MM.1S (cell line): ENCODE data around the gene POLD2.

Source experiments
- DNase-seq: peaks from one replicate; pipeline ENCODE4 v3.0.0-alpha.2; 2015
- H2AFZ ChIP-seq: fragments of 300-600 bp; sonication (generic); 2 replicates; pipeline ENCODE4 v1.6.0; 2016; ENCODE audit warnings: antibody characterized with exemption, low read length
- H3F3A ChIP-seq: fragments of 300-600 bp; sonication (generic); 2 replicates; pipeline ENCODE4 v1.6.1; 2016; ENCODE audit warnings: mild to moderate bottlenecking, antibody characterized with exemption, low read length, moderate library complexity, mixed read lengths; ENCODE audit not compliant: insufficient read depth
- H3K27ac ChIP-seq: fragments of 300-600 bp; sonication (generic); 2 replicates; pipeline ENCODE4 v1.5.1; 2016; ENCODE audit warnings: mild to moderate bottlenecking, low read length
- H3K27me3 ChIP-seq: fragments of 300-600 bp; sonication (generic); replicated peaks from 2 replicates; pipeline ENCODE4 v1.6.0; 2016; ENCODE audit warnings: low read length; ENCODE audit not compliant: insufficient read depth
- H3K36me3 ChIP-seq: fragments of 300-600 bp; sonication (generic); replicated peaks from 2 replicates; pipeline ENCODE4 v1.6.1; 2016; ENCODE audit warnings: mild to moderate bottlenecking, low read length, mixed read lengths; ENCODE audit not compliant: insufficient read depth
- H3K4me1 ChIP-seq: fragments of 300-600 bp; sonication (generic); 2 replicates; pipeline ENCODE4 v1.6.1; 2016; ENCODE audit warnings: low read length, mixed read lengths
- H3K4me2 ChIP-seq: fragments of 300-600 bp; sonication (generic); 2 replicates; pipeline ENCODE4 v1.6.0; 2016; ENCODE audit warnings: low read depth, low read length
- H3K4me3 ChIP-seq: fragments of 300-600 bp; sonication (generic); 2 replicates; pipeline ENCODE4 v1.5.1; 2016; ENCODE audit warnings: low read length, mixed read lengths
- H3K79me2 ChIP-seq: fragments of 300-600 bp; sonication (generic); 2 replicates; pipeline ENCODE4 v1.6.1; 2016; ENCODE audit warnings: mixed run types, low read length, mixed read lengths
- H3K9ac ChIP-seq: fragments of 300-600 bp; sonication (generic); 2 replicates; pipeline ENCODE4 v1.6.1; 2016; ENCODE audit warnings: low read length, mixed read lengths
- H3K9me2 ChIP-seq: fragments of 300-600 bp; sonication (generic); replicated peaks from 2 replicates; pipeline ENCODE4 v1.6.1; 2016; ENCODE audit warnings: mild to moderate bottlenecking, low read length, mixed read lengths; ENCODE audit not compliant: insufficient read depth
- H3K9me3 ChIP-seq: fragments of 300-600 bp; sonication (generic); replicated peaks from 2 replicates; pipeline ENCODE4 v1.6.1; 2016; ENCODE audit warnings: mild to moderate bottlenecking, low read length, mixed read lengths; ENCODE audit not compliant: insufficient read depth
- H4K20me1 ChIP-seq: fragments of 300-600 bp; sonication (generic); 2 replicates; pipeline ENCODE4 v1.6.1; 2016; ENCODE audit warnings: mild to moderate bottlenecking, low read length, moderate library complexity, mixed read lengths; ENCODE audit not compliant: insufficient read depth
- CTCF ChIP-seq: fragments of 300-600 bp; sonication (generic); IDR thresholded peaks from 2 replicates; pipeline ENCODE4 v1.5.1; 2016; ENCODE audit warnings: antibody characterized with exemption, low read length, mixed read lengths
- EZH2 ChIP-seq: fragments of 300-600 bp; sonication (generic); optimal IDR thresholded peaks from 2 replicates; pipeline ENCODE3; 2017; ENCODE audit warnings: low read depth, mild to moderate bottlenecking, antibody characterized with exemption, low read length, mixed read lengths
- EZH2phosphoT487 ChIP-seq: fragments of 300-600 bp; sonication (generic); IDR thresholded peaks from 2 replicates; pipeline ENCODE4 v1.6.1; 2018; ENCODE audit warnings: antibody characterized with exemption, low read length

Gene POLD2

GRCh38 chr7:44103566-44103922, 19.8 kb downstream of the POLD2 start:
- H3K27me3 ChIP-seq: peaks cover 14% of the 10 kb centered on the region
- H4K20me1 ChIP-seq: no peaks in the 10 kb centered on the region
- no peaks in the 10 kb centered on the region; the same call in 1 of the 2 replicates for H3K4me1 ChIP-seq
- no peak overlapping the region for H3K4me3 ChIP-seq
- no peaks in the 10 kb centered on the region for H3F3A ChIP-seq
- no peak overlapping the region for H2AFZ ChIP-seq
- H3K9ac ChIP-seq: no peak overlapping the region
- TF ChIP-seq EZH2 (no peak), EZH2phosphoT487 (no peak), CTCF (no peak)
- H3K79me2 ChIP-seq: no peaks in the 10 kb centered on the region
- no peaks in the 10 kb centered on the region for H3K9me3 ChIP-seq
- no peak overlapping the region for H3K27ac ChIP-seq
- no peaks in the 10 kb centered on the region for H3K9me2 ChIP-seq
- H3K36me3 ChIP-seq: no peaks in the 10 kb centered on the region
- DNase-seq: no peak
- no peak overlapping the region for H3K4me2 ChIP-seq

GRCh38 chr7:44102846-44103565, 20.3 kb downstream of the POLD2 start:
- Histone ChIP-seq H3K27ac (no peak overlapping the region), H3K4me3 (no peak overlapping the region), H3F3A (peaks cover 2% of the 10 kb centered on the region; the same call in 1 of the 2 replicates)

GRCh38 chr7:44101966-44102845, 21.1 kb downstream of the POLD2 start:
- no peaks in the 10 kb centered on the region for H3K9me2 ChIP-seq
- no peak for DNase-seq
- H3K36me3 ChIP-seq: no peaks in the 10 kb centered on the region
- no peaks in the 10 kb centered on the region for H3K79me2 ChIP-seq
- H3K4me3 ChIP-seq: no peak overlapping the region
- H3K9ac ChIP-seq: no peak overlapping the region
- no peak overlapping the region for H3K27ac ChIP-seq
- H3K27me3 ChIP-seq: peaks cover 14% of the 10 kb centered on the region
- H3K4me1 ChIP-seq: peaks cover 13% of the 10 kb centered on the region
- H3K9me3 ChIP-seq: no peaks in the 10 kb centered on the region
- H3F3A ChIP-seq: peaks cover 10% of the 10 kb centered on the region
- H2AFZ ChIP-seq: no peak overlapping the region
- no peak for TF ChIP-seq EZH2
- no peak for TF ChIP-seq EZH2phosphoT487
- no peak for TF ChIP-seq CTCF
- no peaks in the 10 kb centered on the region for H4K20me1 ChIP-seq
- no peak overlapping the region for H3K4me2 ChIP-seq

More at GRCh38 chr7:44102846-44103565, 20.3 kb downstream of the POLD2 start:
- no peak overlapping the region for H3K9ac ChIP-seq
- H3K9me2 ChIP-seq: no peaks in the 10 kb centered on the region
- no peak overlapping the region for H3K4me2 ChIP-seq
- no peak for DNase-seq
- H2AFZ ChIP-seq: no peak overlapping the region
- H3K4me1 ChIP-seq: peaks cover 5% of the 10 kb centered on the region
- no peaks in the 10 kb centered on the region for H3K9me3 ChIP-seq
- TF ChIP-seq EZH2 (no peak), CTCF (no peak), EZH2phosphoT487 (no peak)
- no peaks in the 10 kb centered on the region for H4K20me1 ChIP-seq
- no peaks in the 10 kb centered on the region for H3K79me2 ChIP-seq
- no peaks in the 10 kb centered on the region for H3K36me3 ChIP-seq
- peaks cover 14% of the 10 kb centered on the region for H3K27me3 ChIP-seq
